ENCODE data around the gene ANXA10. TPM values are rescaled to one million over a fixed set of nuclear protein-coding genes. Genes with fewer than 3 reads are reported as not detected.
A peak's percentile ranks its signal among the peaks of the same experiment; 100 is the strongest.

Gene ANXA10
- total RNA-seq, 1 donor: 1.1 TPM

DNA sequence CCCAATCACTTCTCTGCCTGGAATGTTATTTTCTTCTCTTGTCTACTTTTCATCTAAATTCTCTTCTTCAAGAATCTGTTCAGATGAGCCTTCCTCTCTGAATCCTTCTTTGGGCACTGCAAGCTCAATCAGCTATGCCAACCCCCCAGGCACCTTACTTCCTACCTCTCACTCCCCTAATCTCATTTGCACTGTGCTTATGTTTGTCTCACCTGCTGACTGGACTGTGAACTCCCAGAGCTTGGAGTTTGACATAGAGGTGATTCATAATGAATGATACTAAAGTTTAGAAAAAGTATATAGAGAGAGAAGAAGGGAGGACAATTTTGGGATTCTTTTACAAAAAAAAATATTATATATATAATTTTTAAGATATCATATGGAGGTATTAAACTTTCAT is 36.3 kb downstream of the ANXA10 start:
- no peak overlapping the region for H3K27ac ChIP-seq (ENCODE audit: low read depth, low read length)
- no peak for DNase-seq (ENCODE audit: insufficient read length, low spot score, missing footprints)
- no peaks in the 10 kb centered on the region for H3K79me2 ChIP-seq (ENCODE audit: insufficient read depth, low read length)
- TF ChIP-seq, protein P1, sequence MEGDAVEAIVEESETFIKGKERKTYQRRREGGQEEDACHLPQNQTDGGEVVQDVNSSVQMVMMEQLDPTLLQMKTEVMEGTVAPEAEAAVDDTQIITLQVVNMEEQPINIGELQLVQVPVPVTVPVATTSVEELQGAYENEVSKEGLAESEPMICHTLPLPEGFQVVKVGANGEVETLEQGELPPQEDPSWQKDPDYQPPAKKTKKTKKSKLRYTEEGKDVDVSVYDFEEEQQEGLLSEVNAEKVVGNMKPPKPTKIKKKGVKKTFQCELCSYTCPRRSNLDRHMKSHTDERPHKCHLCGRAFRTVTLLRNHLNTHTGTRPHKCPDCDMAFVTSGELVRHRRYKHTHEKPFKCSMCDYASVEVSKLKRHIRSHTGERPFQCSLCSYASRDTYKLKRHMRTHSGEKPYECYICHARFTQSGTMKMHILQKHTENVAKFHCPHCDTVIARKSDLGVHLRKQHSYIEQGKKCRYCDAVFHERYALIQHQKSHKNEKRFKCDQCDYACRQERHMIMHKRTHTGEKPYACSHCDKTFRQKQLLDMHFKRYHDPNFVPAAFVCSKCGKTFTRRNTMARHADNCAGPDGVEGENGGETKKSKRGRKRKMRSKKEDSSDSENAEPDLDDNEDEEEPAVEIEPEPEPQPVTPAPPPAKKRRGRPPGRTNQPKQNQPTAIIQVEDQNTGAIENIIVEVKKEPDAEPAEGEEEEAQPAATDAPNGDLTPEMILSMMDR (IDR thresholded peaks at IDR 0.05; ENCODE audit: extremely low read depth, low read depth, low read length): no peak
- H4K20me1 ChIP-seq (ENCODE audit: insufficient read depth, low read length): no peaks in the 10 kb centered on the region
- no peaks in the 10 kb centered on the region for H3K27me3 ChIP-seq (ENCODE audit: insufficient read depth, low read length)
- H3K36me3 ChIP-seq (ENCODE audit: insufficient read depth, low read length): no peaks in the 10 kb centered on the region
- no peak overlapping the region for H2AFZ ChIP-seq (ENCODE audit: low read length)
- no peak overlapping the region for H3K4me3 ChIP-seq (ENCODE audit: insufficient read depth, low read length)
- no peak overlapping the region for H3K4me2 ChIP-seq (ENCODE audit: insufficient read depth, low read length)
- no peaks in the 10 kb centered on the region for H3K9me3 ChIP-seq (ENCODE audit: low read depth, low read length)
- H3K4me1 ChIP-seq (ENCODE audit: insufficient read depth, low read length): peaks cover 29% of the 10 kb centered on the region

DNA sequence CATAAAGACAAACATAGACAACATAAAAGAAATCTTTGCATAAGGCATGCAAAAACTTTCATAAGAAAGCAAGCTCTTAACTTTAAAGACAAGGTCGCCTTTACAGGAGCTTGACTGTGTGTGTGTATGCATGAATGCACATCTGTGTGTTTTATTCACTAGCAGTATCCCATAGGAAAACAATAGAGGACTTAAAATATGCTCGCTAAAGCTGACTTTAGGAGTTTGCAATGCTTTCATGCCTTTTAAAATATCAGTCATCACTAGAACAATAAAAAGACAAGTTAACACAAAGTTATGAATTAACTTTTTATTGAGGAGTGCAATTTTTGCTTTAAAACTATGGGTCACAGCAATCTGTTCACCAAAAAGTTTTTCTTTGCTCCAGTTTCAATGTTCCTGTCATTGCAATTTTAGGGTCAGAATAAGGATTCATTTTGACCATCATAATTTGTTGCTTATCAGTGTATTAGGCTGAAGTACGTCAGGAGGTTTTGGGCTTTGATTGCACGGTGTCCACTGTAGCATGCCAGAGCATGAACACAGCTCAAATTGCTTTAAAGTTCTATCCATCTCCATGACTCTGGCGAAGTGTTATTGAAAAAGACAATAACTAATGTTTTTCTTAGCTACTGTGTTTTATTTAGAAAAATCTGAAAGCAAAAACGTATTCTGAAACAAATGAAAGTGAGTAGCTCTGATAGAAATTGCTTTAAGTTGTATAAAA is 36.9 kb downstream of the ANXA10 start:
- Histone ChIP-seq H3K27me3 (ENCODE audit: insufficient read depth, low read length) (no peaks in the 10 kb centered on the region), H3K4me3 (ENCODE audit: insufficient read depth, low read length) (no peak overlapping the region), H3K27ac (ENCODE audit: low read depth, low read length) (peak overlapping the region; percentile 36), H3K79me2 (ENCODE audit: insufficient read depth, low read length) (no peaks in the 10 kb centered on the region), H2AFZ (ENCODE audit: low read length) (peak overlapping the region; percentile 21), H3K36me3 (ENCODE audit: insufficient read depth, low read length) (no peaks in the 10 kb centered on the region), H3K4me1 (ENCODE audit: insufficient read depth, low read length) (peaks cover 23% of the 10 kb centered on the region), H3K9me3 (ENCODE audit: low read depth, low read length) (no peaks in the 10 kb centered on the region), H3K4me2 (ENCODE audit: insufficient read depth, low read length) (peak overlapping the region; percentile 31), H4K20me1 (ENCODE audit: insufficient read depth, low read length) (no peaks in the 10 kb centered on the region)
- DNase-seq (ENCODE audit: insufficient read length, low spot score, missing footprints): no peak
- TF ChIP-seq, protein P1 (IDR thresholded peaks at IDR 0.05; ENCODE audit: extremely low read depth, low read depth, low read length): no peak

DNA sequence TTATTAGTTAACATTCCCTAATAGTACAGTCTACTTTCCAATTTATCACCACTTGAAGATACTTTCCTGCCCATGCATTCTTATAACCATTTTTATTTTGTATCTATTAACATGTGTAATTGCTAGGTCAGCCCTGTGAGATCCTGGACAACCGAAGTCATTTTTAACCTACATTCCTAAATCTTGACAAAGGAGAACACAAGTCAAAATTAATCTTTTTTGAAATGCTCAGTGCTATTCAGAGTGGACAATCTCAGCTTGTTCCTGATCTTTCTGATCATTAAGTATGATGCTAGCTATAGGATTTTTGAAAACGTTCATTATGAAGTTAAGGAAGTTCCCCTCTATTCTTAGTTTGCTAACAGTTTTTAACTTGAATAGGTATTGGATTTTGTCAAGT is 37.5 kb downstream of the ANXA10 start:
- H3K27ac ChIP-seq (ENCODE audit: low read depth, low read length): peak overlapping the region; percentile 36
- TF ChIP-seq, protein P1 (IDR thresholded peaks at IDR 0.05; ENCODE audit: extremely low read depth, low read depth, low read length): no peak
- H3K27me3 ChIP-seq (ENCODE audit: insufficient read depth, low read length): no peaks in the 10 kb centered on the region
- no peak overlapping the region for H2AFZ ChIP-seq (ENCODE audit: low read length)
- no peaks in the 10 kb centered on the region for H3K9me3 ChIP-seq (ENCODE audit: low read depth, low read length)
- no peaks in the 10 kb centered on the region for H3K36me3 ChIP-seq (ENCODE audit: insufficient read depth, low read length)
- DNase-seq (ENCODE audit: insufficient read length, low spot score, missing footprints): no peak
- peak overlapping the region; percentile 31 for H3K4me2 ChIP-seq (ENCODE audit: insufficient read depth, low read length)
- no peaks in the 10 kb centered on the region for H3K79me2 ChIP-seq (ENCODE audit: insufficient read depth, low read length)
- H3K4me3 ChIP-seq (ENCODE audit: insufficient read depth, low read length): no peak overlapping the region
- peaks cover 17% of the 10 kb centered on the region for H3K4me1 ChIP-seq (ENCODE audit: insufficient read depth, low read length)
- no peaks in the 10 kb centered on the region for H4K20me1 ChIP-seq (ENCODE audit: insufficient read depth, low read length)

DNA sequence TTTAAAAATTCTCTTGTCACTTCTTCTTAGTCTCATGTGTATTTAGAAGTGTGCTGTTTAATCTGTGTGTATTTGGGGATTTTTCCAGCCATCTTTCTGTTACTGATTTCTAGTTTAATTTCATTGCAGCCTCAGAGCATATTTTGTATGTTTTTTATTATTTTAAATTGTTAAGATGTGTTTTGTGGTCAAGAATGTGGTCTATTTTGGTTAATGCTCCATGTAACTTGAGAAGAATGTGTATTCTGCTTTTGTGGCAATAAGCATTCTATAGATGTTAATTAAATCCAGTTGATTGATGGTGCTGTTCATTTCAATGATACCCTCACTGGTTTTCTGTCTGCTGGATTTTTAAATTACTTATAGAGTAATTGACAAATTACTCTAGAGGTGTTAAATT is 38.9 kb downstream of the ANXA10 start:
- no peak for DNase-seq (ENCODE audit: insufficient read length, low spot score, missing footprints)
- Histone ChIP-seq H3K27ac (ENCODE audit: low read depth, low read length) (no peak overlapping the region), H3K4me1 (ENCODE audit: insufficient read depth, low read length) (peaks cover 12% of the 10 kb centered on the region), H3K27me3 (ENCODE audit: insufficient read depth, low read length) (no peaks in the 10 kb centered on the region), H3K9me3 (ENCODE audit: low read depth, low read length) (no peaks in the 10 kb centered on the region), H2AFZ (ENCODE audit: low read length) (no peak overlapping the region), H3K4me2 (ENCODE audit: insufficient read depth, low read length) (no peak overlapping the region), H4K20me1 (ENCODE audit: insufficient read depth, low read length) (no peaks in the 10 kb centered on the region), H3K79me2 (ENCODE audit: insufficient read depth, low read length) (no peaks in the 10 kb centered on the region), H3K36me3 (ENCODE audit: insufficient read depth, low read length) (no peaks in the 10 kb centered on the region), H3K4me3 (ENCODE audit: insufficient read depth, low read length) (no peak overlapping the region)
- TF ChIP-seq, protein P1 (IDR thresholded peaks at IDR 0.05; ENCODE audit: extremely low read depth, low read depth, low read length): no peak

Measured in osteoblast (primary cell).